Stimulated activated CD4-positive, alpha-beta T cell treated with anti-CD3 and anti-CD28 coated beads, Interleukin-15, amount 100 ng/mL, for 48 hours (primary cell): ENCODE measurements around the gene PLCG2.
"Not testable (repeated sequence)": the region's sequence is repeated elsewhere in the genome, so short reads cannot be mapped to it uniquely, and the experiment has no call there.

Source experiments
- DNase-seq, 2 donors: peaks; one replicate each; pipeline ENCODE4 v3.0.0-alpha.2; 2020; ENCODE audit warnings: low read depth in 2 of 2

The PLCG2 gene

DNA sequence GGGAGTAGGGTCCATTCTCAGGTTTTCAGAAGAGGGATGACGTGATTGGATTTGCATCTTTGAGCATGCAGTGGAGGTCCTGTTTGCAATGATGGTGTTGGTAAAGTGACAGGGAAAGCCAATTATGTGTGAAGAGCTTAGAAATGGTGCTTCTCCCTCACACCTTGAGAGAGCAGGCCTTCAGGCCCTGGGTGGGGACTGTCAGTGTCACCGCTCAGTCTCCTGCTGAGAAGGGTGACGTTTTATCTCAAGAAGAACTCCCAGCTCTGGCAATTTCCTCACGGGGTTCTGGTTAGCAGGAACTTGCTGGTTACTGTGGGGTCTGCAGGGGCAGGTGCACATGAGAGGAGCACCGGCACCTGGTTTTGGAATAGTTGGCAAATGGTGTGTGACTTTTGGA, 11.2 kb downstream of the PLCG2 start:
- DNase-seq: no peak

GRCh38 chr16:81790830-81791435, 11.8 kb downstream of the PLCG2 start:
- no peak for DNase-seq

- no peak for DNase-seq
These were observed 13.7 kb downstream of the PLCG2 start for GRCh38 chr16:81792828-81793227.

- DNase-seq: no peak
These were observed 16.1 kb downstream of the PLCG2 start for GRCh38 chr16:81795193-81795592.

GRCh38 chr16:81796035-81796434, 16.9 kb downstream of the PLCG2 start:
- no peak for DNase-seq

GRCh38 chr16:81796583-81797346, 17.7 kb downstream of the PLCG2 start:
- no peak for DNase-seq

GRCh38 chr16:81797443-81797842, 18.4 kb downstream of the PLCG2 start:
- DNase-seq: no peak

DNA sequence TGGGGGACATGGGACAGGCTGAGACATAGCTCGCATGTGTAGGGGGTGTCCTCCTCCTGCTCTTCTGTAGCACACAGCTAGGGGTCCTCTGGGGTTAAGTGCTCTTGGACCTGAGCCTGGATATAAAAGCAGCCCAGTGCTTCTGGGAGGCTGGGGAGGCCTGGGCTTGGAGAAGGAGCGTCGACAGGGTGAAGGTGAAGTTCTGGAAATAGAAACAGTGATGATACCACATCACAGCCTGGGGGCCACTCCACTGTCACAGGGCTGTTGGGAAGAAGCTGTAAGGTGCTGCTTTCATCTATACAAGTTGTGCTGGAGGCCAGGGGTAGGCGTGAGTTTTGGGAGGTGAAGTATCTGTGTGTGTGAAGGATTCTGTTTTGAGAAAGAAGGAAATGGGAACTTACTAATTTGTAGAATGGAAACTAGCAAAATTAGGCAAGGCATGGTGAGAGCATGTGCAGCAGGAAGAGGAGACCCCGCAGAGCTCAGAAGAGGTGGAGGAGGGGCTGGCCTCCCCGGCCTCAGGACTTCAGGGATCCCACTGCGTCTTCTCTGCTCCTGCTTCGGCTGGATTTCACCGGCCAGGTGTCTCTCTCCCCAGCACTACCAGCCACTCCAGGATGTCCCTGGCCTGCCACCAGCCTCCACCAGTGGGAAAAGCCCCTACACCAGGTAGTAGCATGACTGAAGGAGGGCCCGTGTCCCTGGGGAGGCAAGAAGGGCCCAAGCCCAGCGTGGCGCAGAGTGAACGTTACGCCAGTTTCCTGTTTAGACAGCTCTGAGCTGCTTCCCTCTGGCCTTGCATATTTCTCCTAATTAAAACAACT, 19.4 kb downstream of the PLCG2 start:
- peak in 1 of 2 donors; percentile 3 for DNase-seq

DNA sequence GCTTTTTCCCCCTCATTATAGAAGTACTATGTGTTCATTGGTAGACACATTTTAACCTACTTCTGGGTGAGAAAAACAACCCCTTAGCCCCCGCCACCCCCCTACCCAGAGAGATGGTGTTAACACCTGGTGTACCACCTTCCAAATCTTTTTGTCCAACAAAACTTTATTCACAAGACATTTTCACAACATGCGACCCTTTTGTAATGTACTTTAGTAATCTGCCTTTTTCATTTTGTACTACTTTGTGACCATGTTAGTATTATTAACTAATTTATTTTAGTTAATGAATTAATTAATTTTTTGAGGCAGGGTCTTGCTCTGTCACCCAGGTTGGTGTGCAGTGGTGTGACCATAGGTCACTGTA, 20.0 kb downstream of the PLCG2 start:
- no peak for DNase-seq

DNA sequence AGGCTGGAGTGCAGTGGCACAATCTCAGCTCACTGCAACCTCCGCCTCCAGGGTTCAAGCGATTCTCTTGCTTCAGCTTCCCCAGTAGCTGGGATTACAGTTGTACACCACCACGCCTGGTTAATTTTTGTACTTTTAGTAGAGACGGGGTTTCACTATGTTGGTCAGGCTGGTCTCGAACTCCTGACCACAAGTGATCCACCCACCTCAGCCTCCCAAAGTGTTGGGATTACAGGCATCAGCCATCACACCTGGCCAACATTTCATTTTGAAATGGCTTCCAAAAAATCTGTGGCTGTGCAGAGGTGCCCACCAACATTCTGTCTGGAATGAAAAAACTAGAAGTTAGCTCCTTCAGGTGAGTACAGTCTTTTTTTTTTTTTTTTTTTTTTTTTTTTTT, 22.6 kb downstream of the PLCG2 start:
- not testable (repeated sequence) for DNase-seq

DNA sequence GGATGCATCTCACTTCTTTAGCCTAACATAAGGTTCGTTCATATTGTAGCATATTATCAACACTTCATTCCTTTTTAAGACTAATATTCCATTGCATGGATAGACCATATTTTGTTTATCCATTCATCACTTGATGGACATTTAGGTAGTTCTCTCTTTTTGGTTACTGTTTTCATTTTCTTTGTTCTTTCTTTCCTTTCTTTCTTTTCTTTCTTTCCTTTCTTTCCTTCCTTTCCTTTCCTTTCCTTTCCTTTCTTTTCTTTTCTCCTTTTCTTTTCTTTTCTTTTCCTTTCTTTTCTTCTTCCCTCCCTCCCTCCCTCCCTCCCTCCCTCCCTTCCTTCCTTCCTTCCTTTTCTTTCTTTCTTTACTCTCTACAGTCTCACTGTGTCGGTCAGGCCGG, 24.2 kb downstream of the PLCG2 start:
- DNase-seq: no peak

GRCh38 chr16:81804134-81804610, 25.1 kb downstream of the PLCG2 start:
- DNase-seq: no peak

- no peak for DNase-seq
These were observed 27.6 kb downstream of the PLCG2 start for GRCh38 chr16:81806696-81807095.

DNA sequence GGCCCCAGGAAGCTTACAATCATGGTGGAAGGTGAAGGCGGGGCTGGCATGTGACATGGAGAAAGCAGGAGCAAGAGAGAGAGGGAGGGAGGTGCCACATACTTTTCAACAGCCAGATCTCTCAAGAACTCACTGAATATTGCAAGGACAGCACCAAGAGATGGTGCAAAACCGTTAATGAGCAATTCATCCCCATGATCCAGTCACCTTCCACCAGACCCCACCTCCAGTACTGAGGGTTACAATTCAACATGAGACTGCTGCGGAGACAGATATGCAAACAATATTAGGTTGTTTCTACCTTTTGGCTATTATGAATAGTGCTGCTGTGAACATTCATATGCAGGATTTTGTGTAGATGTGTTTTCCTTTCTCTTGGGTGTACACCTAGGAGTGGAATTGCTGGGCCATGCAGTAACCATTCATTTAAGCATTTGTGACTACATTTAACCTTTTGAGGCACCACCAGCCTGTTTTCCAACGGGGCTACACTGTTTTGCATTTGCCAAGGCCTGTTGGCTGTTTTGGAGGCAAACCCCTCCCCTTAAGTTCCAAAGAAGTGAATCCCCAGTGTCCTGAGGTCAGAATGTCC, 28.8 kb downstream of the PLCG2 start:
- DNase-seq: no peak

- DNase-seq: no peak
These were observed 29.9 kb downstream of the PLCG2 start for GRCh38 chr16:81808933-81809480.

DNA sequence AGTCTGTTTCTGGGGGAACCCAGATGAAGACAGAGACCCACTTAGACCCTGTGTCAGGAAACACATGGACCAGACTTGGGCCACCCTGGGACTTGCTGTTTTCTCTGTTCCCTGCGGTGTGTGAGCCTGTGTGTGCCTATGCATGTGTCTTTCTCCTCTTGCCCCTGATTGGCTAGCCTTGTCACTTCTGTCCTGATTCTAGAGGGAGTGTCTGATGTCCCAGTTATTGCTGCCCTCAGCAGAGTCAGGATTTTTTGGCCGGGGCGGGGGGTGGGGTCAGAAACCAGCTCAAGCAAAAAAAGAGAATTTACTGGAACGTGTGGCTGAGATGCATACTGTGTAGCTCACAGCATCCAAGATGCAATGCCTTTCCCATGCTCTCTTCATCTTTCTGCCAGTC, 30.5 kb downstream of the PLCG2 start:
- DNase-seq: no peak

DNA sequence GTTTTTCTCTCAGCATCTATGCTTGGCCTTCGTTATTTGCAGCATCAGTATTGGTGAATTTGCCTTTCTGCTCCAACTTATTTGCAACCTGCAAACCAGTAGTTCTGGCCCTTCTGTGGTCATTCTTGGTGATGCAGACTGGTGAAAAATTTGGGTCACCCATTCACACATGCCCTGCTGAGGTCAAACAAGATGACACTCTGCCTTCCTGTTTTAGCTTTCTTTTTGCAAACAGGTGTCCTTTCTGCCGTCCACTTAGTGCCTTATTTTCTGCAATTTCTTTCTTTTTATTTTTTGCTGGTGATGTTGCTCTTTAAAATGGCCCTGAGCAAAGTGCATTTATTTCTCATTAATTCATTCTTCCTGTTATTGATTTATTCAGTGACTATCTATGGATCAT, 31.3 kb downstream of the PLCG2 start:
- no peak for DNase-seq

GRCh38 chr16:81810894-81811538, 31.9 kb downstream of the PLCG2 start:
- DNase-seq: no peak

GRCh38 chr16:81813648-81814047, 34.6 kb downstream of the PLCG2 start:
- no peak for DNase-seq

- no peak for DNase-seq
These were observed 35.8 kb downstream of the PLCG2 start for GRCh38 chr16:81814751-81815428.

DNA sequence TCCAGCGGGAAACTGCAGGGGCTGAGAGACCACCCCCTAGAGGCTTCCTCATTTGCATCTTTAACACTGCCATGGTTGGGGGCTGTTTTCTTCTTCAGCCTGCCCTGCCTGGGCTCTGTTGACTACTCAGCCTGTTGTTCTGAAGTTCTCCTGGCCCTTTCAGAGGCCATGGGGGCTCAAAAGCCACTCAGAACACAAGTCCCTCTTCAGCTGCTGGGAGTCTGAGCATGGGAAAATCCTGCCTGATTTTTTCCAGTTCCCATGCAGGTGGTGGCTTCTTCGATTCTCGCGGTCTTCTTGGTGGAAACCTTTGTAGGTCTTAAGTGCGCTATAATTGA, 36.3 kb downstream of the PLCG2 start:
- no peak for DNase-seq
